OCI-M2 (cell line): ENCODE measurements around the gene SPEF2.
A peak's percentile ranks its signal among the peaks of the same experiment; 100 is the strongest.

Experiments
- DNase-seq: peaks from one replicate; lab custom pipeline; 2025; ENCODE audit not compliant: unreplicated experiment; lab: John Stamatoyannopoulos, UW

Gene SPEF2

GRCh38 chr5:35717718-35718117 lies 100.1 kb downstream of the SPEF2 start:
- DNase-seq: no peak

- no peak for DNase-seq
Observed at GRCh38 chr5:35735718-35736117, 118.1 kb downstream of the SPEF2 start.

- DNase-seq: no peak
Observed at GRCh38 chr5:35736280-35736679, 118.6 kb downstream of the SPEF2 start.

- DNase-seq: no peak
Observed at GRCh38 chr5:35741126-35741716, 123.6 kb downstream of the SPEF2 start.

GRCh38 chr5:35741971-35742370 lies 124.3 kb downstream of the SPEF2 start:
- no peak for DNase-seq

- DNase-seq: no peak
Observed at GRCh38 chr5:35743644-35744043, 126.0 kb downstream of the SPEF2 start.

- DNase-seq: no peak
Observed at GRCh38 chr5:35745193-35745592, 127.5 kb downstream of the SPEF2 start.

- DNase-seq: no peak
Observed at GRCh38 chr5:35745660-35746059, 128.0 kb downstream of the SPEF2 start.

- DNase-seq: no peak
Observed at GRCh38 chr5:35752012-35752411, 134.3 kb downstream of the SPEF2 start.

- DNase-seq: no peak
Observed at GRCh38 chr5:35753500-35753899, 135.8 kb downstream of the SPEF2 start.

- DNase-seq: no peak
Observed at GRCh38 chr5:35754481-35754880, 136.8 kb downstream of the SPEF2 start.

GRCh38 chr5:35755966-35756365 lies 138.3 kb downstream of the SPEF2 start:
- no peak for DNase-seq

GRCh38 chr5:35758151-35758724 lies 140.6 kb downstream of the SPEF2 start:
- no peak for DNase-seq

- no peak for DNase-seq
Observed at GRCh38 chr5:35761541-35761940, 143.9 kb downstream of the SPEF2 start.

GRCh38 chr5:35762368-35762767 lies 144.7 kb downstream of the SPEF2 start:
- DNase-seq: no peak

- no peak for DNase-seq
Observed at GRCh38 chr5:35765921-35766320, 148.3 kb downstream of the SPEF2 start.

GRCh38 chr5:35771300-35771699 lies 153.6 kb downstream of the SPEF2 start:
- DNase-seq: no peak

- DNase-seq: no peak
Observed at GRCh38 chr5:35771839-35772238, 154.2 kb downstream of the SPEF2 start.

GRCh38 chr5:35773967-35774366 lies 156.3 kb downstream of the SPEF2 start:
- DNase-seq: no peak

GRCh38 chr5:35776757-35777156 lies 159.1 kb downstream of the SPEF2 start:
- DNase-seq: no peak

- peak; percentile 2 for DNase-seq
Observed at GRCh38 chr5:35777358-35778087, 159.9 kb downstream of the SPEF2 start.

GRCh38 chr5:35778259-35778769 lies 160.7 kb downstream of the SPEF2 start:
- no peak for DNase-seq
